Activated CD8-positive, alpha-beta memory T cell treated with anti-CD3 and anti-CD28 coated beads, Interleukin-2, amount 50 U/mL, for 1 hour (primary cell): ENCODE measurements around the gene ZNF653.

Experiments used
- DNase-seq: peaks from one replicate; pipeline ENCODE4 v3.0.0-alpha.2; 2020; ENCODE audit errors: extremely low read depth

ZNF653 gene

GRCh38 chr19:11505504-11506100 is at the start of gene ZNF653:
Gene ZNF653 (minus strand): TSS chr19:11505839. CDS start chr19:11505786, 53 bp downstream.
- DNase-seq: peak; percentile 86

GRCh38 chr19:11555246-11555645 is 49.6 kb upstream of the ZNF653 start:
- DNase-seq: no peak

- no peak for DNase-seq
Measured at GRCh38 chr19:11554160-11554559, 48.5 kb upstream of the ZNF653 start.

GRCh38 chr19:11552666-11553372 is 47.2 kb upstream of the ZNF653 start:
- no peak for DNase-seq

GRCh38 chr19:11551603-11552235 is 46.1 kb upstream of the ZNF653 start:
- DNase-seq: no peak

GRCh38 chr19:11550265-11550664 is 44.6 kb upstream of the ZNF653 start:
- DNase-seq: no peak

- no peak for DNase-seq
Measured at GRCh38 chr19:11549386-11549953, 43.8 kb upstream of the ZNF653 start.

- no peak for DNase-seq
Measured at GRCh38 chr19:11547929-11548700, 42.5 kb upstream of the ZNF653 start.

- no peak for DNase-seq
Measured at GRCh38 chr19:11541238-11541637, 35.6 kb upstream of the ZNF653 start.

- DNase-seq: no peak
Measured at GRCh38 chr19:11540645-11541044, 35.0 kb upstream of the ZNF653 start.

- DNase-seq: no peak
Measured at GRCh38 chr19:11539495-11540365, 34.1 kb upstream of the ZNF653 start.

GRCh38 chr19:11538232-11539036 is 32.8 kb upstream of the ZNF653 start, which contains the start of gene CNN1:
Gene CNN1 (plus strand): TSS chr19:11538851. CDS start chr19:11538928, 77 bp downstream.
- no peak for DNase-seq

- DNase-seq: peak; percentile 36
Measured at GRCh38 chr19:11535792-11536595, 30.4 kb upstream of the ZNF653 start.

- no peak for DNase-seq
Measured at GRCh38 chr19:11534948-11535347, 29.3 kb upstream of the ZNF653 start.

- DNase-seq: no peak
Measured at GRCh38 chr19:11534538-11534937, 28.9 kb upstream of the ZNF653 start.

- DNase-seq: no peak
Measured at GRCh38 chr19:11530432-11530831, 24.8 kb upstream of the ZNF653 start.

GRCh38 chr19:11528551-11529341 is 23.1 kb upstream of the ZNF653 start, which contains the start of gene ECSIT:
Gene ECSIT (minus strand): TSS chr19:11529134. CDS start chr19:11519170, 9,964 bp downstream.
- peak; percentile 75 for DNase-seq

- DNase-seq: no peak
Measured at GRCh38 chr19:11519138-11519537, 13.5 kb upstream of the ZNF653 start.
